Measurements from ENCODE around the gene LRRIQ4.

GRCh38 chr3:169809230-169809795, 3.4 kb upstream of the LRRIQ4 start:
- TF ChIP-seq CEBPB (IDR thresholded peaks at IDR 0.05) (no peak), RAD21 (IDR thresholded peaks at IDR 0.05; ENCODE audit: low read depth) (no peak), MAX (IDR thresholded peaks at IDR 0.05) (no peak), NFIC (IDR thresholded peaks at IDR 0.05) (no peak), EP300 (IDR thresholded peaks at IDR 0.05; ENCODE audit: borderline replicate concordance) (no peak), TAF1 (IDR thresholded peaks at IDR 0.05; ENCODE audit: low read depth) (no peak), YY1 (IDR thresholded peaks at IDR 0.05; ENCODE audit: low read depth) (no peak), TEAD4 (IDR thresholded peaks at IDR 0.05) (no peak)
